ENCODE results near the gene DYNLRB2. TPM values are rescaled to one million over a fixed set of nuclear protein-coding genes. Genes with fewer than 3 reads are reported as not detected.

DYNLRB2 gene
- 0.56 TPM in 1 of 2 replicates, not detected in the other for total RNA-seq

DNA sequence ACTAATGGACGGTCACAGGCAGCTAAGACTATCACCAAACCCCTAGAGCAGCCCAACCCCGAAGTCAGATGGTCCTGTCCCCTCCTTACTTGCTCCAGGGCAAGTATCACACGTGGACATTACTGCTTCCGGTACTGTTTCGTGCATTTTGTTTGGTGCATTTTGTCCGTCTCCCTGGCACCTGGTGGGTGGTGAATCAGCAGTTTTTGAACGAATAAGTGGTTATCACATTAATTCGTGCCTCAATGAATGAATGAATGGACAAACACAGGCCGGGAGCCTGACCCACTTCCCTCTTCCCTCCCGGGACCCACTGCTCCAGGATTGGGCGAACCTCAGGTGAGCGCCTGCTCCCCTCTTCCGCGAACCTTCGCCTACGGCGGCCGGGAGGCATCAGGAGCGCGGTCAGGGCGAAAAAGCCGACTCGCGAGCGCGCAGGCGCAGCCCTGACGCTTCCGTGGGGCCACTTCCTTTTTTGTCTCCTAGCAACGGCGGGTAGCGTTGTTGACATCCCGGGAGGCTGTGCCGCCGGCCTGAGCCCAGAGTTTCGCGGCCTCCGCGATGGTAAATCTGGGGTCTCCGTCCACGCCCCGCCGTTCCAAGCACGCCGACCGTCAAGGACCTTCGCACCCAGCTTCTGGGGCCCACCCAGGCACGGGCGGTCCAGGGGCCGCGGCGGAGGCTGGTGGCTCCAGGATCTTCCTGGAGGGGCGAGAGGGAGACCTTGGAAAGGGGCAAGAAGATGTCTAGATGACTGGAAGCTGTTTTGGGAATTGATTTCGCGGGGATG is at the start of gene DYNLRB2:
Gene DYNLRB2, plus strand, starts transcription at position 478 of the 790 bp plus-strand sequence. Its CDS starts 84 bp downstream, at position 562.

Data from aortic smooth muscle cell (primary cell).